Endothelial cell of umbilical vein (primary cell): Measurements from ENCODE around the gene BORCS6. TPM values are rescaled to one million over a fixed set of nuclear protein-coding genes. Genes with fewer than 3 reads are reported as not detected.

ENCODE experiments used
- BruUV-seq: library from RNA; stranded (reverse); fragments of 400-500 nt; replicated peaks from 2 replicates; lab custom pipeline; 2021; lab: Mats Ljungman, UMichigan
- CTCF ChIA-PET: fragments of 300-600, 350-600 bp; sonication (Branson Sonifier 250); formaldehyde crosslinking; loops from one replicate; lab custom pipeline; 2021; ENCODE audit warnings: antibody characterized with exemption, inconsistent platforms; lab: Charles Lee
- POLR2A ChIA-PET: fragments of 300-600, 350-600 bp; sonication (Branson Sonifier 250); formaldehyde crosslinking; loops from one replicate; lab custom pipeline; 2021; ENCODE audit warnings: antibody characterized with exemption, inconsistent platforms; lab: Charles Lee
- DNase-seq: peaks from one replicate; pipeline ENCODE4 v3.0.0-alpha.2; 2011; ENCODE audit warnings: low read depth, low spot score
- FAIRE-seq: peaks from 2 replicates; lab custom pipeline; 2011; peaks lifted over from hg19 to GRCh38; lab: Jason Lieb, UNC
- H2AFZ ChIP-seq: 2 replicates; pipeline ENCODE4 v1.6.0; 2012; ENCODE audit warnings: low read depth, low read length, control low read depth, inconsistent platforms
- H3K27ac ChIP-seq: 2 replicates; pipeline ENCODE4 v1.5.1; 2011; ENCODE audit warnings: low read depth, mild to moderate bottlenecking, control low read depth, low read length, moderate library complexity; ENCODE audit not compliant: insufficient read depth
- H3K27me3 ChIP-seq, 2 experiments: 2 replicates each; pipeline versions ENCODE4 v1.6.0 to v1.6.1; 2011; ENCODE audit warnings: low read length in 2 of 2, mixed read lengths in 1 of 2; ENCODE audit not compliant: control insufficient read depth in 2 of 2, insufficient read depth in 2 of 2
- H3K36me3 ChIP-seq, 2 experiments: 2 replicates in 1 of 2; 3 replicates in 1 of 2; pipeline ENCODE4 v1.5.1; 2011; ENCODE audit warnings: low read length in 2 of 2, mild to moderate bottlenecking in 1 of 2, moderate library complexity in 1 of 2; ENCODE audit not compliant: control insufficient read depth in 2 of 2, insufficient read depth in 2 of 2; ENCODE audit errors: extremely low read depth in 1 of 2
- H3K4me1 ChIP-seq: 3 replicates; pipeline ENCODE4 v1.5.1; 2011; ENCODE audit warnings: mild to moderate bottlenecking, low read length; ENCODE audit not compliant: control insufficient read depth, insufficient read depth; ENCODE audit errors: extremely low read depth
- H3K4me2 ChIP-seq: 2 replicates; pipeline ENCODE4 v1.6.1; 2011; ENCODE audit warnings: low read length, control low read depth, mixed read lengths; ENCODE audit not compliant: insufficient read depth
- H3K4me3 ChIP-seq, 3 experiments: fragments of 200-600 bp in 1 of 3; sonication (generic), shearing (Covaris generic) in 1 of 3; replicated peaks in 1 of 3; 2 replicates each; pipeline ENCODE4 v1.5.1; 2011 to 2016; ENCODE audit warnings: control low read depth in 3 of 3, low read length in 3 of 3, mild to moderate bottlenecking in 2 of 3, inconsistent platforms in 1 of 3, low read depth in 1 of 3, moderate library complexity in 1 of 3; ENCODE audit not compliant: insufficient read depth in 1 of 3
- H3K79me2 ChIP-seq: 2 replicates; pipeline ENCODE4 v1.6.0; 2012; ENCODE audit warnings: low read length, inconsistent platforms; ENCODE audit not compliant: control insufficient read depth, insufficient read depth
- H3K9ac ChIP-seq: replicated peaks from 2 replicates; pipeline ENCODE3; 2011; ENCODE audit warnings: low read length, control low read depth; ENCODE audit not compliant: insufficient read depth; ENCODE audit errors: extremely low read depth
- H3K9me1 ChIP-seq: replicated peaks from 3 replicates; pipeline ENCODE4 v1.6.0; 2011; ENCODE audit warnings: mild to moderate bottlenecking, low read length; ENCODE audit not compliant: control insufficient read depth, insufficient read depth; ENCODE audit errors: extremely low read depth
- H3K9me3 ChIP-seq: replicated peaks from 2 replicates; pipeline ENCODE4 v1.5.1; 2012; ENCODE audit warnings: low read length, inconsistent platforms; ENCODE audit not compliant: control insufficient read depth, insufficient read depth
- H4K20me1 ChIP-seq: replicated peaks from 2 replicates; pipeline ENCODE3; 2011; ENCODE audit warnings: mild to moderate bottlenecking, low read length; ENCODE audit not compliant: control insufficient read depth, insufficient read depth; ENCODE audit errors: extremely low read depth
- CTCF ChIP-seq, 2 donors: IDR thresholded peaks; 1 replicate in 1 of 2; 2 replicates in 1 of 2; pipeline ENCODE4 v1.5.1; 2011; ENCODE audit warnings: low read length in 2 of 2, mild to moderate bottlenecking in 2 of 2, moderate library complexity in 2 of 2, control low read depth in 1 of 2, inconsistent platforms in 1 of 2, low read depth in 1 of 2; ENCODE audit not compliant: insufficient read depth in 1 of 2; ENCODE audit errors: extremely low read depth in 1 of 2
- EZH2 ChIP-seq: IDR thresholded peaks from 2 replicates; pipeline ENCODE4 v1.6.1; 2012; ENCODE audit warnings: borderline replicate concordance, low read depth, mild to moderate bottlenecking, moderate library complexity, low read length, inconsistent platforms; ENCODE audit not compliant: severe bottlenecking
- FOS ChIP-seq: IDR thresholded peaks from 2 replicates; pipeline ENCODE4 v1.6.1; 2011; ENCODE audit warnings: mild to moderate bottlenecking, low read length, moderate library complexity, borderline replicate concordance; ENCODE audit not compliant: insufficient read depth
- GATA2 ChIP-seq: IDR thresholded peaks from 2 replicates; pipeline ENCODE4 v1.7.0; 2011; ENCODE audit warnings: low read depth, mild to moderate bottlenecking, moderate library complexity, mixed read lengths, low read length; ENCODE audit not compliant: insufficient read length, insufficient read depth
- JUN ChIP-seq: IDR thresholded peaks from 2 replicates; pipeline ENCODE4 v1.6.1; 2011; ENCODE audit warnings: borderline replicate concordance, low read depth; ENCODE audit not compliant: insufficient read length, insufficient read depth
- MYC ChIP-seq: IDR thresholded peaks from one replicate; pipeline ENCODE4 v1.6.1; 2011; ENCODE audit warnings: mild to moderate bottlenecking, low read depth, low read length
- POLR2A ChIP-seq: IDR thresholded peaks from 2 replicates; pipeline ENCODE4 v1.6.1; 2012; ENCODE audit warnings: low read depth, mild to moderate bottlenecking, control low read depth, low read length
- POLR2AphosphoS5 ChIP-seq: IDR thresholded peaks from 2 replicates; pipeline ENCODE4 v1.6.1; 2012; ENCODE audit warnings: low read depth, mild to moderate bottlenecking, control low read depth, low read length, moderate library complexity; ENCODE audit not compliant: insufficient read depth
- dilution Hi-C: fragments of 300-500 bp; cut with MboI; formaldehyde crosslinking; loops from one replicate; pipeline ENCODE4 v1.15.0; 2019; ENCODE audit warnings: low sequenced_read_pairs; ENCODE audit not compliant: extremely low pct_ligation_motif_present
- intact Hi-C: fragments of 100-400 bp; cut with micrococcal nuclease; formaldehyde crosslinking; loops from one replicate; pipeline ENCODE4 v1.10.0; 2022
- polyA plus RNA-seq, 4 experiments: library from polyadenylated mRNA; depleted of rRNA in 3 of 4; stranded (reverse) in 3 of 4; unstranded in 1 of 4; fragments of >200 nt; gene quantifications; 2 replicates each; pipeline versions ENCODE4 v1.2.1 to v1.2.3, GENCODE V29; 2011 to 2012; ENCODE audit warnings: missing spikeins in 1 of 4
- total RNA-seq: library from RNA; stranded (reverse); gene quantifications from 2 replicates; pipeline ENCODE4 v1.2.3, GENCODE V29; 2021
- TF ChIP-seq, protein P1 (sequence below): IDR thresholded peaks from 2 replicates; pipeline ENCODE4 v1.6.1; 2011; ENCODE audit not compliant: insufficient read depth, insufficient read length

BORCS6 gene
- total and polyA plus RNA-seq, 2 donors (not counting 3 experiments of a cell fraction or from before 2014, with no cell fraction given): 8.0 to 9.0 TPM

- no peaks in the 10 kb centered on the region for H3K36me3 ChIP-seq
- intact Hi-C loops (loop anchor here (1.0 to 2.0 kb wide), 5 partner anchors 13 to 114 kb away; partner anchors contain the start of gene CTC1), dilution Hi-C loops (no loop called here)
- peaks cover 21% of the 10 kb centered on the region for H3K4me1 ChIP-seq
- no peaks in the 10 kb centered on the region for H3K9me1 ChIP-seq
- H3K4me3 ChIP-seq: peak overlapping the region; percentile 55 to 83 (median 71)
- H3K27ac ChIP-seq: peak overlapping the region; percentile 26
- no peak for DNase-seq
- ChIA-PET POLR2A (interaction anchor here (1.2 kb wide), 1 partner anchor 13 kb away, joined by 9 read pairs; no protein-coding TSS in a partner anchor), CTCF (interaction anchor here (1.0 to 4.3 kb wide), 2 partner anchors 10 to 35 kb away, joined by 3 to 34 read pairs; partner anchors contain the start of gene TMEM107)
- H3K9ac ChIP-seq: peak overlapping the region; percentile 49
- H3K27me3 ChIP-seq: no peaks in the 10 kb centered on the region
- H4K20me1 ChIP-seq: no peaks in the 10 kb centered on the region
- no peaks in the 10 kb centered on the region for H3K9me3 ChIP-seq
- BruUV-seq: no TSS peak
- H3K4me2 ChIP-seq: peak overlapping the region; percentile 42
- TF ChIP-seq POLR2A (no peak), GATA2 (no peak), MYC (no peak), CTCF (IDR thresholded peaks at IDR 0.05; ENCODE audit: extremely low read depth in 1 of 2, insufficient read depth in 1 of 2, low read depth in 1 of 2, low read length in 2 of 2) (no peak), FOS (no peak), POLR2AphosphoS5 (no peak), JUN (no peak), EZH2 (no peak)
- TF ChIP-seq, protein P1, sequence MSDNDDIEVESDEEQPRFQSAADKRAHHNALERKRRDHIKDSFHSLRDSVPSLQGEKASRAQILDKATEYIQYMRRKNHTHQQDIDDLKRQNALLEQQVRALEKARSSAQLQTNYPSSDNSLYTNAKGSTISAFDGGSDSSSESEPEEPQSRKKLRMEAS: no peak
- FAIRE-seq: no peak
- H2AFZ ChIP-seq: peak overlapping the region; percentile 80
- peaks cover 8% of the 10 kb centered on the region for H3K79me2 ChIP-seq
Observed at GRCh38 chr17:8186446-8186786, 3.6 kb downstream of the BORCS6 start.
